Bronchial epithelial cell (primary cell): ENCODE results near the gene SUSD6. TPM values are rescaled to one million over a fixed set of nuclear protein-coding genes. Genes with fewer than 3 reads are reported as not detected.
"Not testable (repeated sequence)": the region's sequence is repeated elsewhere in the genome, so short reads cannot be mapped to it uniquely, and the experiment has no call there.

Experiments
- DNase-seq: peaks from one replicate; pipeline ENCODE4 v3.0.0-alpha.2; 2010; ENCODE audit warnings: low read depth
- FAIRE-seq: peaks from 2 replicates; lab custom pipeline; 2011; peaks lifted over from hg19 to GRCh38; lab: Jason Lieb, UNC
- H3K27me3 ChIP-seq: 2 replicates; pipeline ENCODE4 v1.5.1; 2011; ENCODE audit warnings: low read length; ENCODE audit not compliant: control insufficient read depth, insufficient read depth
- H3K36me3 ChIP-seq: 2 replicates; pipeline ENCODE4 v1.5.1; 2011; ENCODE audit warnings: low read length; ENCODE audit not compliant: control insufficient read depth, insufficient read depth
- H3K4me3 ChIP-seq: 2 replicates; pipeline ENCODE4 v1.5.1; 2011; ENCODE audit warnings: mild to moderate bottlenecking, low read depth, low read length, control low read depth
- CTCF ChIP-seq: IDR thresholded peaks from 2 replicates; pipeline ENCODE4 v1.5.1; 2011; ENCODE audit warnings: mild to moderate bottlenecking, moderate library complexity, low read length, control low read depth, inconsistent platforms; ENCODE audit not compliant: insufficient read depth, severe bottlenecking
- total RNA-seq: library from RNA; depleted of rRNA; stranded (reverse); fragments of >200 nt; gene quantifications from 2 replicates; pipeline ENCODE4 v1.2.1, GENCODE V29; 2014

SUSD6 gene
- total RNA-seq, 1 donor from 2014 or later: 3.9 TPM

GRCh38 chr14:69640931-69641330 lies 29.5 kb downstream of the SUSD6 start:
- H3K27me3 ChIP-seq: no peaks in the 10 kb centered on the region
- no peak for TF ChIP-seq CTCF
- peaks cover 2% of the 10 kb centered on the region for H3K36me3 ChIP-seq
- FAIRE-seq (no peak), DNase-seq (no peak)
- no peak overlapping the region for H3K4me3 ChIP-seq

GRCh38 chr14:69642212-69642793 lies 30.9 kb downstream of the SUSD6 start:
- H3K4me3 ChIP-seq, H3K36me3 ChIP-seq, FAIRE-seq, DNase-seq, H3K27me3 ChIP-seq: not testable (repeated sequence)

GRCh38 chr14:69643430-69644200 lies 32.2 kb downstream of the SUSD6 start:
- Histone ChIP-seq H3K27me3 (no peaks in the 10 kb centered on the region), H3K36me3 (peaks cover 2% of the 10 kb centered on the region), H3K4me3 (no peak overlapping the region)
- peak; percentile 90 for FAIRE-seq
- DNase-seq: peak; percentile 99
- TF ChIP-seq CTCF: no peak

- Histone ChIP-seq H3K4me3 (no peak overlapping the region), H3K27me3 (no peaks in the 10 kb centered on the region), H3K36me3 (peaks cover 2% of the 10 kb centered on the region)
- FAIRE-seq (no peak), DNase-seq (no peak)
- TF ChIP-seq CTCF: no peak
These were observed 33.4 kb downstream of the SUSD6 start for GRCh38 chr14:69644814-69645213.

GRCh38 chr14:69647213-69647612 lies 35.8 kb downstream of the SUSD6 start:
- FAIRE-seq: no peak
- no peak for DNase-seq
- no peak overlapping the region for H3K4me3 ChIP-seq
- H3K27me3 ChIP-seq: no peaks in the 10 kb centered on the region
- no peak for TF ChIP-seq CTCF
- H3K36me3 ChIP-seq: peaks cover 2% of the 10 kb centered on the region

GRCh38 chr14:69647642-69648041 lies 36.2 kb downstream of the SUSD6 start:
- FAIRE-seq, H3K36me3 ChIP-seq, H3K4me3 ChIP-seq, DNase-seq, H3K27me3 ChIP-seq: not testable (repeated sequence)
